Activated CD4-positive, alpha-beta T cell treated with anti-CD3 and anti-CD28 coated beads for 36 hours (primary cell): ENCODE results near the gene BBS9. TPM values are rescaled to one million over a fixed set of nuclear protein-coding genes. Genes with fewer than 3 reads are reported as not detected.
A peak's percentile ranks its signal among the peaks of the same experiment; 100 is the strongest.
"Not testable (repeated sequence)": the region's sequence is repeated elsewhere in the genome, so short reads cannot be mapped to it uniquely, and the experiment has no call there.

ENCODE experiments used
- ATAC-seq: fragments of 200-7000 bp; cut with Tn5 transposase; one replicate; pipeline ENCODE4 v1.10.0; 2021; ENCODE audit warnings: mild to moderate bottlenecking, moderate library complexity
- CTCF ChIA-PET: fragments of 350-600 bp; sonication (Branson Sonifier 250); formaldehyde crosslinking; loops from one replicate; lab custom pipeline; 2021; ENCODE audit warnings: antibody characterized with exemption; lab: Charles Lee
- POLR2A ChIA-PET: fragments of 350-600 bp; sonication (Branson Sonifier 250); formaldehyde crosslinking; loops from one replicate; lab custom pipeline; 2021; ENCODE audit warnings: antibody characterized with exemption, inconsistent platforms; lab: Charles Lee
- DNase-seq: peaks from one replicate; pipeline ENCODE4 v3.0.0-alpha.2; 2020
- H3K27ac Mint-ChIP-seq: one replicate; pipeline ENCODE4 v1.8.0; 2021; ENCODE audit warnings: mixed read lengths
- H3K27me3 Mint-ChIP-seq: one replicate; pipeline ENCODE4 v1.8.0; 2021; ENCODE audit warnings: mixed read lengths
- H3K36me3 Mint-ChIP-seq: one replicate; pipeline ENCODE4 v1.8.0; 2021; ENCODE audit warnings: low read depth, mixed read lengths
- H3K4me1 Mint-ChIP-seq: one replicate; pipeline ENCODE4 v1.8.0; 2021; ENCODE audit warnings: mixed read lengths
- H3K4me3 Mint-ChIP-seq: one replicate; pipeline ENCODE4 v1.8.0; 2021; ENCODE audit warnings: mild to moderate bottlenecking, moderate library complexity, mixed read lengths
- H3K9me3 Mint-ChIP-seq: one replicate; pipeline ENCODE4 v1.8.0; 2021; ENCODE audit warnings: low read depth, mixed read lengths
- intact Hi-C, 2 experiments: fragments of 100-400 bp; cut with DNase I in 1 of 2; cut with micrococcal nuclease in 1 of 2; formaldehyde crosslinking; loops; one replicate each; pipeline versions ENCODE4 v1.14.2 to v1.15.1; 2022 to 2024; cut with DNase I, micrococcal nuclease
- total RNA-seq, 2 experiments: library from RNA; stranded (reverse); gene quantifications; one replicate each; pipeline ENCODE4 v1.2.3, GENCODE V29; 2021

BBS9 gene
- total RNA-seq, 2 experiments from 2014 or later: 4.1 to 9.9 TPM

DNA sequence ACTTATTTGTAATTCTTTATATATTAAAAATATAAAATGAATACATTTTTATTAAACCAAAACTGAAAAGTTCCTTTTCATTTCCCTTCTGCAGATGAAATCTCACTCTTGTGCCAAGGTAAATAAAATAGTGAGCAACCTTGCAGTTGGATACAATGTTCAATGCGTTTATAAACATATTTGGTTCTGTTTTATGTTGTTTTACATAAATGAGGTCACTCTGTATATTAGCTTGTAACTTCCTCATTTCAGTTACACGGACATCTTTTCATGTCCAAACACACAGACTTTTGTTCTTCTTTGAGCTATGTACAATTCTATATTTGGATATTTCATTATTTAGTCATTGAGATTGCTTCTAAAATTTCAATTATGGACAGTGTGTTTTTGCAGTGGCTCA is 107.7 kb downstream of the BBS9 start:
- DNase-seq (no peak), ATAC-seq (no peak)
- Mint-ChIP-seq H3K36me3 (no peaks in the 10 kb centered on the region), H3K4me3 (no peak overlapping the region), H3K27me3 (no peaks in the 10 kb centered on the region), H3K4me1 (no peaks in the 10 kb centered on the region), H3K27ac (no peak overlapping the region), H3K9me3 (no peaks in the 10 kb centered on the region)
- ChIA-PET POLR2A (interaction anchor here (0.6 kb wide), 1 partner anchor 400 kb away, joined by 3 read pairs; no protein-coding TSS in a partner anchor), CTCF (interaction anchor here (0.6 to 0.7 kb wide), 2 partner anchors 52 to 695 kb away, joined by 3 read pairs; no protein-coding TSS in a partner anchor)
- intact Hi-C loops: no loop called here

DNA sequence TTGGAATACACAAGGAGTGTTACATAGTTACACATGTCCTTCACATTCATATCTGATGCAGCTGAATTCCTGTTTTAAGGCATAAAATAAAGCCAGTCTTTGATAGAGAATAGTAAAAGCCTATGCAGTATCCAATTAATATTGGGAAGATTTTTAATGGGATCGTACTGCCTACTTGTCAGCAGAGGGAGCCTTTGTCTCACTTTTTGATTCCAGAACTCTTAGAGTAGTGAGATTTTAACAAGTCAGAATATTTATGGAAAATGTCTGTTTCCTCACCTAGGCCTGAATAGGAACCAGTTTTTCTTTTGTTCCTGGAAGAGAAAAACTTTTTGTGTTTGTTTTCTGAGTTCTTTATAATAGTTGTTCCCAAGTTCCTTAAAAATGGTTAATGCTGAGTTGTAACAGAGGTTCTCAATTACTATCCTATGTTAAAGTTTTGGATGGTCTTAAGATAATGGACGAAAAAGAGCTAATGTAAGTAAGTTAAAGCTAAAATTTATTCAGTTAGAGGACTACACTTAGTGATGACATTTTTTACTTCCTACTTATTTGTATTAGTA is 114.0 kb downstream of the BBS9 start:
- Mint-ChIP-seq H3K4me1 (no peaks in the 10 kb centered on the region), H3K27me3 (no peaks in the 10 kb centered on the region), H3K4me3 (no peak overlapping the region), H3K36me3 (no peaks in the 10 kb centered on the region), H3K27ac (no peak overlapping the region), H3K9me3 (no peaks in the 10 kb centered on the region)
- DNase-seq: no peak
- ChIA-PET CTCF (interaction anchor here (0.9 to 2.0 kb wide), 5 partner anchors 10 to 689 kb away, joined by 3 to 9 read pairs (median 7); no protein-coding TSS in a partner anchor), POLR2A (no interaction called here)
- intact Hi-C loops: loop anchor here (5.0 to 10.0 kb wide), 2 partner anchors 689 to 691 kb away; no protein-coding TSS in a partner anchor
- ATAC-seq: no peak

DNA sequence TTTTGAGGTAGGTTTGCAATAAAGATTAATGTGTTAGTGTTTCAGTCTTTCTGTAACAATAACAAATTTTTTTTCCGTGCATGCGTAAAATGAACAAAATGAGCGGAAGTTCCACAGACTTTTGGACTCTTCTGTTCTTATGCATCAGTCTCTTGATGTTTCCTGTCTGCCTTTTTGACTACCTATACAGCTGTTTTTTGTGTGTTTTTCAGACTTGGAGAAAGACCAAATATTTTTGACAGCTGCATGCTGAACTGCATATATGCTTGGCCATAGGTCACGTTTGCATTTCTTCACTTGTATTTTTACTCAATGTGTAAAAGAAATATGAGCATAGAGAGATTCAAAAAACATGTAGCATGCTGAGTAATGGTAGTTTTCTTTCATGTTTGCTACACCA is 119.3 kb downstream of the BBS9 start:
- Mint-ChIP-seq H3K4me1 (no peaks in the 10 kb centered on the region), H3K9me3 (peaks cover 2% of the 10 kb centered on the region), H3K36me3 (peaks cover 12% of the 10 kb centered on the region), H3K4me3 (no peak overlapping the region), H3K27me3 (no peaks in the 10 kb centered on the region), H3K27ac (no peak overlapping the region)
- ChIA-PET POLR2A (no interaction called here), CTCF (no interaction called here)
- ATAC-seq (no peak), DNase-seq (no peak)
- intact Hi-C loops: loop anchor here in 1 of 2 experiments (10.0 kb wide), 1 partner anchor 686 kb away; no protein-coding TSS in a partner anchor

DNA sequence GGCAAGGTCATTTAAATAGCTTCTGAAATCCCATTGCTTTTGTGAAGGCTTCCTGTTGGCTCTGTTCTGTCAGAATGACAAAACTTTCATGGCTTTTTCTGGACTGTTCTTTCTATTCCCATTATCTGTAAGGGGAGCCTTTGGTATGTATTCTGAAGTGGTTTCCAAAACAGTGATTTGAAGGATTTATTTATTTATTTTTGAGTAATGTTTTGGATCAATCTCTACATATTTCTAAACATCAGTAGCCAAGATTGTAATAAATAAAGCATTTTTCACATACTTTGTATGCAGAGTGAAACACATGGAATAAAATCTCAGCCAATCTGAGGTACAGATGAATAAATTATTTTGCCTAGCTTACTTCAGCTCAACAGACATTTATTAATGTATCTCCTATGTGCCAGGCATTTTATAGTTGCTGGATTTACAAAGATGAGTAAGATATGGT is 121.1 kb downstream of the BBS9 start:
- POLR2A ChIA-PET: no interaction called here
- Mint-ChIP-seq H3K4me3 (no peak overlapping the region), H3K27ac (no peak overlapping the region), H3K4me1 (no peaks in the 10 kb centered on the region), H3K27me3 (no peaks in the 10 kb centered on the region), H3K9me3 (peaks cover 2% of the 10 kb centered on the region), H3K36me3 (peaks cover 12% of the 10 kb centered on the region)
- intact Hi-C loops: no loop called here
- DNase-seq: no peak
- CTCF ChIA-PET: no interaction called here
- no peak for ATAC-seq

DNA sequence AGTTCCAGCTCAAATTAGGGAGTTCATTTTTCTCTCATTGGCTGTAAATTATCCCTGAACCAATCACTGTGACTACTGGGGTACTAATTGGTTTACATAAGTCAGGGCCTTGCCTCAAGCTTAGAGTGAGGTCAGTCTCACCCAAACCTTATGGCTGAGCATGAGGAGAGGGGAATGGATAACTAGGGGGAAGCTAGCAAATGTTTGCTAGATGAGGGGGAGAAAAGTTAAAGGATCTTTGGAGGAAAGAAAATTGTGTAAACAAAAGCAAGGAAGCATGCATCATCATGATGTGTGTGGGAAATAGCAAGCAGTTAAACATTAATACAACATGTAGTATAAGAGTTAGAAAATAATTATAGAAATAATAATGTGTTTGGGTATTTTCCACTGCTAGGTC is 121.9 kb downstream of the BBS9 start:
- intact Hi-C loops: no loop called here
- no peak for ATAC-seq
- DNase-seq: no peak
- CTCF ChIA-PET: interaction anchor here (0.6 kb wide), 2 partner anchors 682 to 692 kb away, joined by 3 read pairs; no protein-coding TSS in a partner anchor
- no peak overlapping the region for H3K27ac Mint-ChIP-seq
- H3K4me1 Mint-ChIP-seq: no peaks in the 10 kb centered on the region
- peaks cover 12% of the 10 kb centered on the region for H3K36me3 Mint-ChIP-seq
- peaks cover 2% of the 10 kb centered on the region for H3K9me3 Mint-ChIP-seq
- POLR2A ChIA-PET: no interaction called here
- no peak overlapping the region for H3K4me3 Mint-ChIP-seq
- no peaks in the 10 kb centered on the region for H3K27me3 Mint-ChIP-seq

DNA sequence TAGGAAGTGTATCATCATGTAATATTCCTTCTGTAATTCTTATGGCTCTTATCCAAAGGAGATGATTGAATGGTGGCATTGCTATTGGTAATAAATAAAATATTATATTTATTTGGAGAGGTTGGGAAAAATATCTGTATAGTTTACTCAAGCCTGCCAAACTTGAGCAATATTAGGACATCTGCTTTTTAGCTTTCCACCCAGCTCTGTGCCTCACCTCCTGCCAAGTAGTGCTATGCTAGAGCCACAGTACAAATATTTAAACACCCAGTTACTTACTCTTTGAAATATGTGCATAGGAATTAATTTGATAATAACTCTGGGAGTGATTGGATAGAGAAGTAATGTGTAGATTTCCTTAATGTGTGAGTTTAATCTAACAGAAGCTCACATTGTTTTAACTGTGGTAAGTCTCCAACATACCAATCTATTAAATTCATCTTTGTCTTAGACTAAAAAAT is 129.2 kb downstream of the BBS9 start:
- ChIA-PET CTCF (no interaction called here), POLR2A (no interaction called here)
- ATAC-seq: no peak
- H3K4me1 Mint-ChIP-seq: peaks cover 7% of the 10 kb centered on the region
- peaks cover 1% of the 10 kb centered on the region for H3K36me3 Mint-ChIP-seq
- no peak overlapping the region for H3K4me3 Mint-ChIP-seq
- intact Hi-C loops: no loop called here
- DNase-seq: no peak
- no peak overlapping the region for H3K27ac Mint-ChIP-seq
- H3K27me3 Mint-ChIP-seq: no peaks in the 10 kb centered on the region
- H3K9me3 Mint-ChIP-seq: no peaks in the 10 kb centered on the region

DNA sequence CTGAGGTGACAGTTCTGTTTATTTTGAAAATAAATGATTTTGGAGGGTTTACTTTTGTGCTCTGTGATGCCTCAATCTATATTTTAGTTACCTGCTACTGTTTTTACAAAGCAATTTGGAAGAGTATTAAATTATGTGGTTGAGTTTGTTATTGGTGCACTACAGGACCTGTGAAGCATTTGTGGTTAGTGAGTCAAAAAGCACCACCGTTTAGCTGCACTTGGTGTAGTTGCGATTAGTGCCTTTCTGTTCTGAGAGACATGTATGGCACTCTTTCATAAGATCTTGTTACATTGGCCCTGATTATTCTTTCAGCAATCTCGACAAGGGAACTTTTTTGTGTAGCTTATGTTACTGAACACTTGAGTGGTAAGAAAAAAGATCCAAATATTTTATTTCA is 132.2 kb downstream of the BBS9 start:
- ATAC-seq: peak; percentile 77
- peaks cover 5% of the 10 kb centered on the region for H3K36me3 Mint-ChIP-seq
- no peak overlapping the region for H3K27ac Mint-ChIP-seq
- POLR2A ChIA-PET: no interaction called here
- peak; percentile 13 for DNase-seq
- H3K9me3 Mint-ChIP-seq: no peaks in the 10 kb centered on the region
- CTCF ChIA-PET: no interaction called here
- intact Hi-C loops: no loop called here
- no peak overlapping the region for H3K4me3 Mint-ChIP-seq
- H3K27me3 Mint-ChIP-seq: no peaks in the 10 kb centered on the region
- H3K4me1 Mint-ChIP-seq: peaks cover 7% of the 10 kb centered on the region

DNA sequence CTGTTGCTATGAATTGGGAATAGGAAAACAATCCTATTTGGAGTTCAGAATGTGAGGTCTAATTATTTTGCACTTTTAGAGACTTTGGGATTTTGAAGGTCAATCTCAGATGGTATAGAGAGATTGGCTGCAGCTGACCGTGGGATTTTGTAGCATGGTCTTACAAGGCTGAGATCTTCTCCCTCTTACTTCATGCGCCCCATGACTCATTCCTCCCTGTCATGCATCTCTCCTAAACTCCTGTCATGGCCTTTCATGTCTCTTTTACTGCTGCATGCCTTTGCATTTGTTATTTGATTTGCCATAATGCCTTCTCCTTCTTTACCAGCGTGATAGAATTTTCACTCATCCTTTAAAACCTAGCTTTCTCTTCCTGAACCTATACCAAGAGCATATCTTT is 133.1 kb downstream of the BBS9 start:
- CTCF ChIA-PET: no interaction called here
- Mint-ChIP-seq H3K4me3 (no peak overlapping the region), H3K36me3 (peaks cover 4% of the 10 kb centered on the region), H3K27me3 (no peaks in the 10 kb centered on the region), H3K27ac (no peak overlapping the region), H3K9me3 (no peaks in the 10 kb centered on the region), H3K4me1 (peaks cover 7% of the 10 kb centered on the region)
- intact Hi-C loops: no loop called here
- DNase-seq: no peak
- ATAC-seq: no peak
- POLR2A ChIA-PET: no interaction called here

DNA sequence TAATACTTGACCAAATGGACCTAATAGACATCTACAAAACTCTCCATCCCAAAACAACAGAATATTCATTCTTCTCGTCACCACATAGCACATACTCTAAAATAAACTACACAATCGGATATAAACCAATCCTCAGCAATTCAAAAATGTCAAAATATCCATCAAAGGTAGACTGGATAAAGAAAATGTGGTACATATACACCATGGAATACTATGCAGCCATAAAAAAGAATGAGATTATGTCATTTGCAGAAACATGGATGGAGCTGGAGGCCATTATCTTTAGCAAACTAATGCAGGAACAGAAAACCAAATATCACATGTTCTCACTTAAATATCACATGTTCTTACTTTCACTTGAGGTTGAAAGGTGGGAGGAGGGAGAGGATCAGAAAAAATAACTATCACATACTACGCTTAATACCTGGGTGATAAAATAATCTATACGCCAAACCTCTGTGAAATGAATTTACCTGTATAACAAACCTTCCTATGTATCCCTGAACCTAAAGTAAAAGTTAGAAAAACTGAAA is 142.5 kb downstream of the BBS9 start:
- H3K4me1 Mint-ChIP-seq, DNase-seq, H3K4me3 Mint-ChIP-seq, ATAC-seq, intact Hi-C loops, POLR2A ChIA-PET, H3K27me3 Mint-ChIP-seq, H3K27ac Mint-ChIP-seq, CTCF ChIA-PET: not testable (repeated sequence)
- Mint-ChIP-seq H3K9me3 (peaks cover 25% of the 10 kb centered on the region), H3K36me3 (peaks cover 37% of the 10 kb centered on the region)

DNA sequence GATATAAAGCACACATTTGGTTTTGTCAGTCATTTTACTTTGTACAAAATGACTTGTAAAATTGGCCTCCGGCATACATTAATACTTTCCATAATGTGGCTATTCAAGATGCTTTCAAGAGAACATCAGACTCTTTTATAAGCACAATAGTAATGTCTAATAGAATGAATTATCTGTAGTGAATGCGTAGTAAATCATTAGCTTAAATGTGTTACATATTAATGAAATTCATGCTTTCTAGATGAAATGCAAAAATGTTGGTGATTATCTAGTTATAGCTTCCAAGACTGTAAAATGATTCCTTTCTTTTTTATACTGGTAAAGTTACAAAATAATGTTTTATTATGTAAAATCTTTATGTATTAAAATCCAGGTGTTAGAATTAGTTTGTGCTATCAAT is 144.0 kb downstream of the BBS9 start:
- H3K4me1 Mint-ChIP-seq: no peaks in the 10 kb centered on the region
- no peaks in the 10 kb centered on the region for H3K27me3 Mint-ChIP-seq
- no peak for ATAC-seq
- ChIA-PET POLR2A (no interaction called here), CTCF (no interaction called here)
- H3K27ac Mint-ChIP-seq: no peak overlapping the region
- DNase-seq: no peak
- peaks cover 35% of the 10 kb centered on the region for H3K9me3 Mint-ChIP-seq
- peaks cover 46% of the 10 kb centered on the region for H3K36me3 Mint-ChIP-seq
- intact Hi-C loops: no loop called here
- H3K4me3 Mint-ChIP-seq: no peak overlapping the region

DNA sequence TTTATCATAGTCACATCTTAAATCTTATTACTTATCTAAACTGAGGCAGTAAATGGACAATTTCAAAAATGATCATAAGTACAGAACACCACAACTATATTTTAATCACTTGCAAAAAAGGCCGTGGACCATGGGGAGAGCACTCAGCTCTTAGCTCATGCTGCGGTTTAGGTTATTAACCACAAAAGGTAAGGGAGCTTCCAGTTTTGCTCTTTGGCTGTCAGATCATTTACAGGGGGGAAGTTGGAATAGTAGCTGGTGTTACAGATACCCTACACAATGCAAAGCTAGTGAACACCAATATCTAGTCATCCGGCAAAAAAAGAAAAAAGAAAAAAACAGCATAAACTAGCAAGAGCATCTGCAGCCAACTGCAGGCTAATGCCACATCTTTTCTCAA is 147.0 kb downstream of the BBS9 start:
- Mint-ChIP-seq H3K27ac (no peak overlapping the region), H3K9me3 (peaks cover 34% of the 10 kb centered on the region), H3K36me3 (peaks cover 46% of the 10 kb centered on the region), H3K4me1 (no peaks in the 10 kb centered on the region), H3K27me3 (no peaks in the 10 kb centered on the region), H3K4me3 (no peak overlapping the region)
- intact Hi-C loops: no loop called here
- no peak for DNase-seq
- CTCF ChIA-PET: no interaction called here
- POLR2A ChIA-PET: no interaction called here
- no peak for ATAC-seq

DNA sequence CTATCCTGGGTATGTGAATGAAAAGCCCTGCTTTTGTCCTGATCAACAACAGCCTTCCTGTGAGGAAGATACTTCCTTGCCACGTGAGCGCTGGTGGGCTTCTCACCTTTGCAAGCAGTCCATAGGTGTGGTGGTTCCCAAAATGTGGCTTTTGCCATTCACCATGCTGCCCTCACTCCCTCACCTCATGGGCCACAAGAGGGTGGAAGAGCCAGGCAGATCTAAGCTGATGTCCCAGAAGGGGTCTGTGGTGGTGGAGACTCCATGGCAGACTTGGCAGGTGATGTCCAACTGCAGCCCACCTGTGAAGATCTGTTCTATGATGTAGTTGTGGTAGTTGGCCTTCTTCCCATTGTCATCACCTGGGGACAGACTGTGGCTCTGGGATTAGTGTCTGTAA is 147.4 kb downstream of the BBS9 start:
- Mint-ChIP-seq H3K36me3 (peaks cover 43% of the 10 kb centered on the region), H3K4me1 (no peaks in the 10 kb centered on the region), H3K27ac (no peak overlapping the region), H3K9me3 (peaks cover 30% of the 10 kb centered on the region), H3K27me3 (no peaks in the 10 kb centered on the region), H3K4me3 (no peak overlapping the region)
- ChIA-PET POLR2A (no interaction called here), CTCF (no interaction called here)
- DNase-seq: no peak
- ATAC-seq: no peak
- intact Hi-C loops: no loop called here
